ENCODE data around the gene MYH10.

The MYH10 gene

GRCh38 chr17:8473451-8474192 is 156.9 kb downstream of the MYH10 start:
- DNase-seq (ENCODE audit: low read depth in 2 of 2), result no peak

- no peak for DNase-seq (ENCODE audit: low read depth in 2 of 2)
Measured at GRCh38 chr17:8472663-8473062, 157.9 kb downstream of the MYH10 start.

- DNase-seq (ENCODE audit: low read depth in 2 of 2), result no peak
Measured at GRCh38 chr17:8470447-8471047, 160.0 kb downstream of the MYH10 start.

- no peak for DNase-seq (ENCODE audit: low read depth in 2 of 2)
Measured at GRCh38 chr17:8469964-8470363, 160.6 kb downstream of the MYH10 start.

GRCh38 chr17:8468980-8469379 is 161.5 kb downstream of the MYH10 start:
- DNase-seq (ENCODE audit: low read depth in 2 of 2), result no peak

- DNase-seq (ENCODE audit: low read depth in 2 of 2), result no peak
Measured at GRCh38 chr17:8468127-8468526, 162.4 kb downstream of the MYH10 start.

- DNase-seq (ENCODE audit: low read depth in 2 of 2), result no peak
Measured at GRCh38 chr17:8467527-8467926, 163.0 kb downstream of the MYH10 start.

GRCh38 chr17:8466873-8467272 is 163.7 kb downstream of the MYH10 start:
- DNase-seq (ENCODE audit: low read depth in 2 of 2), result no peak

- DNase-seq (ENCODE audit: low read depth in 2 of 2), result no peak
Measured at GRCh38 chr17:8466456-8466855, 164.1 kb downstream of the MYH10 start.

GRCh38 chr17:8465759-8466158 is 164.8 kb downstream of the MYH10 start:
- no peak for DNase-seq (ENCODE audit: low read depth in 2 of 2)

GRCh38 chr17:8465356-8465755 is 165.2 kb downstream of the MYH10 start:
- DNase-seq (ENCODE audit: low read depth in 2 of 2), result no peak

- DNase-seq (ENCODE audit: low read depth in 2 of 2), result no peak
Measured at GRCh38 chr17:8464941-8465340, 165.6 kb downstream of the MYH10 start.

- DNase-seq (ENCODE audit: low read depth in 2 of 2), result no peak
Measured at GRCh38 chr17:8463099-8463498, 167.4 kb downstream of the MYH10 start.

GRCh38 chr17:8462564-8462963 is 168.0 kb downstream of the MYH10 start:
- DNase-seq (ENCODE audit: low read depth in 2 of 2), result no peak

- DNase-seq (ENCODE audit: low read depth in 2 of 2), result no peak
Measured at GRCh38 chr17:8459831-8460230, 170.7 kb downstream of the MYH10 start.

GRCh38 chr17:8459107-8459506 is 171.4 kb downstream of the MYH10 start:
- DNase-seq (ENCODE audit: low read depth in 2 of 2), result no peak

- no peak for DNase-seq (ENCODE audit: low read depth in 2 of 2)
Measured at GRCh38 chr17:8458128-8458527, 172.4 kb downstream of the MYH10 start.

- no peak for DNase-seq (ENCODE audit: low read depth in 2 of 2)
Measured at GRCh38 chr17:8455665-8456209, 174.8 kb downstream of the MYH10 start.

GRCh38 chr17:8453326-8453725 is 177.2 kb downstream of the MYH10 start:
- no peak for DNase-seq (ENCODE audit: low read depth in 2 of 2)

- DNase-seq (ENCODE audit: low read depth in 2 of 2), result no peak
Measured at GRCh38 chr17:8451933-8452614, 178.5 kb downstream of the MYH10 start.

GRCh38 chr17:8448310-8448709 is 182.2 kb downstream of the MYH10 start:
- no peak for DNase-seq (ENCODE audit: low read depth in 2 of 2)

- no peak for DNase-seq (ENCODE audit: low read depth in 2 of 2)
Measured at GRCh38 chr17:8447799-8448198, 182.7 kb downstream of the MYH10 start.

- DNase-seq (ENCODE audit: low read depth in 2 of 2), result no peak
Measured at GRCh38 chr17:8445536-8445935, 185.0 kb downstream of the MYH10 start.
